Fibroblast of skin of right quadriceps (primary cell): ENCODE data around the gene MVK.

Experiments used
- DNase-seq: peaks from one replicate; pipeline ENCODE4 v3.0.0-alpha.2; 2013

Gene MVK

DNA sequence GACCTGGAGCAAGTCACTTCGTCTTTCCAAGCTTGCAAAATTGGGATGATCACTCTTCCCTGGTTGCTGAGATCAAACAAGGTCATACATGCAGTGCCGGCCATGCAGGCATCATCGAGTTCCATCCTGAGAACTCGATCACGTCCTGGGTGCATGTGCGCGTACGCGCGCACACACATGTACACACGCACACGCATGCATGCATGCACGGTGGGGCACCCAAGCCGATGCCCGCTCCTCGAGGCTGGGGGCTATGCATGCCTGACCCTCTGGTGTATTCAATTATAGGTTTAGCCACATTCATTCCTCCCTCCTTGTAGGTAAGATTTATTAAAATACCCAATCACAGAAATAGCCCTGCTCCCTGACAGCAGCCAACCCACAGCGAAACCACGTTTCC, 26.3 kb upstream of the MVK start:
- DNase-seq = no peak

DNA sequence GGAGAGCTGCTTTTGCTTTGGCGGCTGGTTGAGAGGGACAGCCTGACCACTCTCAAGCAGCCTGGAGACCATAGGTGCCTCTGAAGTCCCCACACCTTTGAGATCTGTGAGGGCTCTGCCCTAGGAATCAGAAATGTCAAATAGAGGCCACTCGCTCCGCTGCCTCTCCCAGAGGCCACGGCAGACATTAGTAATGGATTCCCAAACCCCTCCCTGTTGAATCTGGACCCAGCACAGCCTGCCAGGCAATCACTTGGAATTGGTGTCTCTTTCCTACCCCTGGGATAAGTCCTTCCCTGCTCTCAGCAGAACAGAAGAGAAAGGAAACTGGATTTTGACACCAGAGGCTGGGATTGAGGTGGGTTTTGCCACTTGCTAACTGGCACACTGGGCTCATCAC, 25.3 kb upstream of the MVK start:
- no peak for DNase-seq

DNA sequence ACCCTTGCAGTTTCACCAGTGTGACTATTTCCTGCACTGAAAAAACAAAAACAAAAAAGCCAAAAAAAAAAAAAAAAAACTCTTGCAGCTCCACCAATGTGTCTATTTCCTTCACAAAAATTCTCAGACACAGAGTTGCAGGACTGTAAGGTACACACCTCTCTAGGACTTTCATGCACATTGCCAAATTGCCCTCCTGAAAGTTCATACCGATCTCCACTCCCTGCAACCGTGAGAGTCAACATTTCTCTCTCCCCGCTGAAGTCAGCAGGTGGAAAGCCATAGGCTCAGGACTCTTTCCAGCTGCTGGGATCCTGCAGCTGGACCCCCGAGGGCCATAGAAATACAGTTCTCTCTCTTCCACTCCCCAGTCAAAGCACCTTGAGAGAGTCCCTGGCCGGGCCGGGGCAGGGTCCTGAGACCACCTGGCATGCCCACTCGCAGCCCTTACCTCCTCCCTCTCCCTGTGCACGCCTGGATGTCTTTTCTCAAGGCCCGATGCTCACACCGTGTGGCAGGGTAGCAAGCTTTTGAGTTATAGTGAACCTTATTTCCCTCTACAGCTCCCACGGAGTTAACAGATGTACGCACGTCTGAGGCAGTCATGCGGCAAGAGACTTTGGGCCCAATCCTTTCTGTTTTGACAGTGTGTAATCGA, 23.9 kb upstream of the MVK start:
- no peak for DNase-seq

GRCh38 chr12:109550281-109550680, 23.3 kb upstream of the MVK start:
- no peak for DNase-seq

DNA sequence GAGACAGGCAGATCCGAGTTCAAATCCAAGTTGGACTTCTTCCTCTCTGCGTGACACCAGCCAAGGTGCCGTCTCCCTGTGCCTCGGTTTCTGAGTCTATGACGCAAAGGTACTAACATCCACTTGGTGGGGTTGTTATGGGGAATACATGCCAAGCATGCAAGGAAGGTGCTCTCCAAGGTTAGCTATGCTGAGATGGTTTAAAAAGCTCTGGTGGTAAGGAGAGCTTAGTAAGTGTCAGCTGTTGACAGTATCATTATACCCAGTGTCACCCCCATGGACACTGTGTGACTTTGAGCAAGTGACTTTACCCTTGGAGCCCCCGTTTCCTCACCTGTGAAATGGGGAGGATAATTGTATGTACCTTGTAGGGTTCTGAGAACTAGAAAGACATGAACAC, 22.5 kb upstream of the MVK start:
- DNase-seq = no peak

DNA sequence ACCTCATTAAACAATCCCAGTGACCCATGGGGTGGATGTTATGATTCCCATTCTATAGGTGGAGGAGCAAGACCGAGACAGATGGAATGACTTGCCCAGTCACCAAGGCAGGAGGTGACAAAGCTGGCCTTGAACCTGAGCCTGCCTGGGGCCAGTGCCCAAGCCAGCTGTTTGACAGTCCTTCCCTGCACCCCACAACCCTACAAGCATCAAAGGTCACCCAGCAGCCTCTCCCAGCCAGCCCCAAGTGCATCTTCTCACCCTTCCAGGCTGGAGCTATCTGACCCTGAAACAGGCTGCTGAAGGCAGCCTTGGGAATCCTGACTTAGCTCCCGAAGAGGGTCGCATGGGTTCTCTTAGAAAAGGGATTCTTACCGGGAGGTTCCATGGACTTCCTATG, 20.6 kb upstream of the MVK start:
- DNase-seq = no peak

- no peak for DNase-seq
Observed at GRCh38 chr12:109553483-109553882, 20.1 kb upstream of the MVK start.

GRCh38 chr12:109553906-109554500, 19.6 kb upstream of the MVK start:
- DNase-seq = no peak

DNA sequence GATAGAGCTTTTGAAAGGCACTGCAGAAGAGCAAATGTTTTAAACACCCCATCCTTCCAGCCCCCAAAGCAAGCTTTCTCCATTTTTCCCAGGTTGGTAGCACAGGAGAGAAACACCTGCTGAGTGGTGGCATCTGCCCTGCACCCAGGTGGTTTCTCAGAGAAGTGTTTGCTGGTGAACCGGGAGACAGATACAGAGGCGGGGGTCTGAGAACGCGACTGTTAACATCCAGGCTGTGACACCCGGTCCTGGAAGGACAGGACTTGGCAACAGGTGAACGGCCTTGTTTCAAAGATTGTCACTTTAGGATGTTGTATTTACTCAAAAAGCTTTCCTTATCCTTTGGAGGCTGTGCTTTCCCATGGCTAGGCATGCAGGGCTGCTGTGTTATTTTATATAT, 18.8 kb upstream of the MVK start:
- DNase-seq = no peak

DNA sequence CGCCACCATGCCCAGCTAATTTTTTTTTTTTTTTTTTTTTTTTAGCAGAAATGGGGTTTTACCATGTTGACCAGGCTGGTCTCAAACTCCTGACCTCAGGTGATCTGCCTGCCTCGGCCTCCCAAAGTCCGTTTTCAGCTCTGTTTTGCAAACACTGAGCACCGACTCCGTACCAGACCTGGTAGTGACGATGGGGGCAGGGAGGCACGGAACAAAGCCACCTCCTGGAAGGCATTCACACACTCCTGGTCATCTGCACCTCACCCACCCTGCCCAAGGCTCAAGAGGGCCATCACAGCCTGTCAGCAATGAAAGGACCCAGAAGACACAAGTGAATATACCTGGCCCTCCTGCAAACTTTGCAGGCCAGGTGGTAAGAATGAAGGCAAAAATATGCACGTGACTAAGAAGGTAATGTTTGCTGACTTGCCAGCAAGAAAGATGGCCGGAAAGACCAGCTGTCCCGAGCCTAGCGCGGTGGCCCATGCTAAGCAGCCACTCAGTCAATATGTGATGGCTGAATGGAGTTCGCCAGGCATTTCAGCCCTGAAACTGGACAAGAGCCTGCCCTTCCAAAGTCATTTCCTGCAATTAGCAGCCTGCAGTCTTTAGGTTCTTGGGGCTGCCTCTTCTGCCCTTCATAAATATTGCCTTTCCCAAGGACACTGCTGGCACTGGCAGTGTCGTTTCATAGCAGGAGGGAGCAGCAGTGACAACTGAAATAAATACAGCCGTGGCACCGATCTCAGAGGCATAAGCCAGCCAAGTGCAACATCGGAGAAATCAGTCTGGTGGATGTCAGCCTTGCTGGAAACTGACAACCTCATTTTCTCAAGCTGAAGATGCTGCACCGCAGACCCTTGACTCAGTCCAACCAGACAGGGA, 17.9 kb upstream of the MVK start:
- no peak for DNase-seq

GRCh38 chr12:109557200-109557599, 16.4 kb upstream of the MVK start:
- DNase-seq = no peak

GRCh38 chr12:109557805-109558204, 15.8 kb upstream of the MVK start:
- no peak for DNase-seq

DNA sequence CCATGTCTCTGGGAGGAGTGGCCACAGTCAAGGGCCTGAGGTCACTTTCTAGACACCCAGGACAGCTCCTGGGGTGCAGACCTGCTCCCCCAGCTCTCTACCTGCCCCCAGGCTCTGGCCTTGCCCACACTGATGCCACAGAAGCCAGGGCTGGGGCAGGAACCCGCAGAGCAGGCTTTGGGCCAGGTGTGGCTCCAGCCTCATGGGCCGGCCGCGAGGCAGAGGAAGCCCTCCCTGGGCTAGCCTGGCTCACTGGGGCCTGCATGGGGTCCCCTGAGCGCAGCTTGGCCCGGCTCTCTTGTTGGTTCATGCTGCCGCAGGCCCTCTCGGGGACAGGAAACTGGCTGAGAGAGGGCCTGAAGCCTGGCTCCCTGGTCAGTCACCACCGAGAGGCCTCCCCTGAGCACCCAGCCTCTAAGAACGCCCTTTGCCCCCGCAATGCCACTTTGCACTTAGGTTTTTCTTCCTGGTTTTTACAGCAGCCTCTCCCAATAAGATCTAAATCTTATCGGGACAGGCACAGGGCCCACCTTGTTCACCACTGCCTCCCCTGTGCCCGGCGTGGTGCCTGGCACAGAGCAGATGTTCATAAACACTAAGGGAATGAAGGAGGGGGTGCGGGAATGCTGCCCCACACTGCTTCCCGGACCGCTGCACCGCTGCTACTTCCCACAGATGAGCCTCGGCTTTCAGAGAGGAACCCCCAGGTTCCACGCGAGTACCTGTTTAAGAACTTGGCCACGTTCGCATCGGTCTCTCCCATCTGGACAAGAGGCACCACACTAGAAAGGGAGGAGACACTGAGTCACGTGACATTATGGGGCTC, 15.0 kb upstream of the MVK start:
- DNase-seq = no peak

DNA sequence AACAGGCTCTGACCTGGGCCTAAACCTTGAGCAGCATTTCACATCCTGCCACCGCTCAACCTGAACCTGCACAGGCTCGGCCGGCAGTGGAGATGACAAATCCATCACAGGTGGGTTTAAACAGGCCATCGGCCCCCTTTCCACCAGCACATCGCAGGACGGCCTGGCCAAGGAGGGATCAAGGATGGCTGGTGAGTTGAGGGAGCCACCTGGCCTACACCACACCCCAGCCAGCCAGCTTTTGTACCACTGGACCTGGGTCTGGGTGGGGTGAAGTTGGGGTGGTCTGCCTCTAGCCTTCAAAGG, 14.4 kb upstream of the MVK start:
- DNase-seq = no peak

DNA sequence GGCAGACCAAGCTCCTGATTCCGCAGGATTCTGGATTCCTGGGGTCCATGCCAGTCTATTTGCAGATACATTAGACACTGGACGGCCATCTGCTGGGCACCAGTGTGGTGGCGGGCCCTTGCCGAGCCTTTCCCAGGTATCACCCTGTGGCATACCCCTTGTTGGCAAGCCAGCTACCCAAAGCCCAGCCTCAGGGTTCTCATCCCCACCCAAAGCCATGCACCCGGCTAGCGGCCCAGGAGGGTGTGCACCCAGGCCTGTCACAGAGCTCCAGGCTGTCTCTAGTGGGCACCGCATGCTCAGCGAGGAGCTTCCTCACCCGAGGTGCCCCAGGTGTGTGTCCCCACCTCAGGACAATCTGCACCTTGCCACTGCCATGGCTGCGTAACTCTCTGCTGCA, 14.0 kb upstream of the MVK start:
- DNase-seq = no peak

GRCh38 chr12:109560867-109561710, 12.5 kb upstream of the MVK start:
- DNase-seq = no peak

- no peak for DNase-seq
Observed at GRCh38 chr12:109561711-109562030, 11.9 kb upstream of the MVK start.

DNA sequence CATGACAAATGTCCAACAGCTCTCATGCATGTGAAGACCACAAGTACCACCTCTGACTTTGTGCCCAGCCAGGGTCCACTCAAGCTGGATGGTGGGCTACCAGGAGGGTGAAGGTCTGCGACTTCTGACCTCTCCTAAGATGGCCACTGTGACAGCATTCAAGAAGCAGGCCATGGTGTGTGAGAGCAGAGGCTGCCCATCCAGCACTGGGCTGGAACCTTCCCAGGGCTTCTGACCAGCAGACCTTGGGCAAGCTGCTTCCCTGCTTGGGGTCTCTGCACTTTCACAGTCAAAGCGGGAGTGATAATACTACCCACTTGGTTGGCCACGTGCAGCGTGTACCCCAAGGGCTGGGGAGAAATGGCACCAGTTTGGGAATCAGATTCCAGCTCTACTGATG, 10.7 kb upstream of the MVK start:
- DNase-seq = no peak

DNA sequence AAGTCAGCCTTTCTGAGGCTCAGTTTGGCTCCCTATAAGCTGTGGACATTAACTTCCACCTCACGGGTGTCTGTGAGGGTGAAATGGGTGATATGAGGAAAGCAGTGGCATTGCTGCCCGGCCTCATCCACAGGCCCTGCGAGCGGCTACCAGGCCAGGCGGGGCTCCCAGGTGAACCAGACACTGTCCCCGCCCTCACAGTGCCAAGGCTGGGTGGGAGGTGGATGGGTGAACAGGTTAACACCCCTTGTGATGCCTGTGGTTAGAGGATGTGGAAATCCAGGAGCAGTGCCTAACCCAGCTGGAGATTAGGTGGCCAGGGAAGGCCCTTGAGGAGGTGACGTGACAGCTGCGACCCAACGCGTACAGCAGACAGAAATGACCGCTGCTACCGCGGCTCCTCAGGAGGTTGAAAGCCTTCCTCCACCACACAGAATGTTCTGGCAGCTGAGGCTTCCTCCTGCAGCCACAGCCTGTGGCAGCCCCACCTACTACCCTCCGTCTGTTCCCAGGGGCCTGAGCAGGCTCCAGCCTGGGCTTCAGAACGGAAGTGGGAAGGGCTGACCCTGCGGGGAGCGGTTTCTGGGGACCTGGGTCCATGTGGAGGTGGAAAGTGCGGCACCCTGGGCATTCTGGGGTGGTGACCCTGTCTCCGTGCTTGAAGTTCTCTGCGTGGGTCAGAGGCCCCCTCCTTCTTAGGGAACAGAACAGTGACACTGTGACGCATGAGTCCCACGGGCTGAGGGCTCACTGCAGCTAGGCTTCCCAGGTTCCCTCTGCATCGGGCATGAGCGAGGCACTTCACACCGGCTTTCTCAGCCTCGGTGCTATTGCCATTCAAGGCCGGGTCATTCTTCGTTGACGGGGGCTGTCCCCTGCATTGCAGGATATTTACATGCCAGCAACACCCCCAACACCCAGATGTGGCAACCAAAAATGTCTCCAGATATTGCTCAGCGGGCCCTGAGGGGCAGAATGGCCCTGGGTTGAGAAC, 10.0 kb upstream of the MVK start:
- no peak for DNase-seq

DNA sequence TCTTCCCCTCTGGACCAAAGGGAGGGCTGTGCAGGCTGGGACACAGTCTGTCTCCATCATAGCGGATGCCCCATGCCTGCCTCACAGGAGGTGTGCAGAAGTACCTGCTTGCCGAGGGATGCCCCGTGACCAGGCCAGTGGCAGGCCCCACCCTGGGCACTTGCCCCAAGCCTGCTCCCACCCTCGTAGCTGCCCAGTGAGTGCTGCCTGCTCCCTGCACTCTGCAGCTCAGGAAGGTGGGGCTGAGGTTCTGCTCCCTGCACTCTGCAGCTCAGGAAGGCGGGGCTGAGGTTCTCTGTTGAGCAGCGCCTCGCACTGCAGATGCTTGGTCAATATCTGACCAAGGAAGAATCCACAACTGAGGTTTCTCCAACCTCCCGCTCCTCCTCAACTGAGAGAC, 7.2 kb upstream of the MVK start:
- DNase-seq = no peak

DNA sequence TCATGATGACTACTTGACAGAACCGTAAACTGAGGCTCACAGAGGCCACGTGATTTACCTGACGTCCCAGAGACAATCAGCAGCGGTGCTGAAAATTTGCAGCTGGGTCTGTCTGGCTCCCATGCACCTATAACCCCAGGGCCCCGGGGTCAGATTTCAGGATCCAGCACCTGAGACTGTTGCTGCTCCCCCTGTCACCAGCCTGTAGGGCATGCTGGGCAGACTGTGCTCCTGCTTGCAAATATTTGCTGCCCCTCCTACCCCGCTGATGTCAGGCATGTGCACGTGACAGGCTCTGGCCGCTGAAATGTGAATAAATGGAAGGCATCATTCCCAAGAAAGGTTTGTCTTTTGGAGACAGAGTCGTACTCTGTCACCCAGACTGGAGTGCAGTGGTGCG, 6.3 kb upstream of the MVK start:
- no peak for DNase-seq

GRCh38 chr12:109567967-109568366, 5.6 kb upstream of the MVK start:
- DNase-seq = no peak
